Activated naive CD4-positive, alpha-beta T cell treated with anti-CD3 and anti-CD28 coated beads, Interleukin-2, amount 50 U/mL, for 72 hours (primary cell): ENCODE results near the gene KAT7. TPM values are rescaled to one million over a fixed set of nuclear protein-coding genes. Genes with fewer than 3 reads are reported as not detected.
"Not testable (repeated sequence)": the region's sequence is repeated elsewhere in the genome, so short reads cannot be mapped to it uniquely, and the experiment has no call there.

Experiments used
- ATAC-seq, 2 donors: fragments of 150-1000 bp; cut with Tn5 transposase; 2 replicates each; pipeline ENCODE4 v1.10.0; 2021; ENCODE audit warnings: mild to moderate bottlenecking in 2 of 2, moderate library complexity in 2 of 2
- DNase-seq, 2 donors: peaks; one replicate each; pipeline ENCODE4 v3.0.0; 2021 to 2022; ENCODE audit warnings: low spot score in 2 of 2
- H3K27ac Mint-ChIP-seq, 2 donors: one replicate each; pipeline ENCODE4 v1.8.0; 2022; ENCODE audit warnings: mild to moderate bottlenecking in 2 of 2, mixed read lengths in 2 of 2
- H3K36me3 Mint-ChIP-seq, 2 donors: one replicate each; pipeline ENCODE4 v1.8.0; 2022; ENCODE audit warnings: mixed read lengths in 2 of 2
- H3K9me3 Mint-ChIP-seq, 2 donors: one replicate each; pipeline ENCODE4 v1.8.0; 2022; ENCODE audit warnings: mixed read lengths in 2 of 2
- total RNA-seq, 2 donors: library from RNA; stranded (reverse); gene quantifications; one replicate each; pipeline ENCODE4 v1.2.3, GENCODE V29; 2022

The KAT7 gene
- total RNA-seq, 2 donors from 2014 or later, result 75.4 to 119 TPM

DNA sequence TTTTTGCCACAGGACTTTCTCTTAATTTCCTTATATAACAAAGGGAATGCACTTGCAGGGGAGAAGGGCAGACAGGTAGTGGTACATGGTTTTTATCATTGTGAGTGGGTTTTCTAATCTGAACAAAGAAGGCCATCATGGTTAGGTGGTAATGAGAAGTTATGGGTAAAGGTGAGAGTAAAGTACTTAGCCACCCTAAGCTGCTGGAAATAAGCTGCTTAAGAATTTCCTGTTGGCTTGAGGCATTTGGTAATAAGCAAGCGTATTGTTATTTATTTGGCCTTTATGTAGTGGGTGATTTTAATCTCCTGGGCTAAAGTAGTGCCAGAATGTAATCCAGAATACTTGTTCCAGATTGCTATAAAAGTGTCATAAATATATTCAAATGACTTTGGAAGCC lies 32.3 kb downstream of the KAT7 start:
- no peaks in the 10 kb centered on the region for H3K9me3 Mint-ChIP-seq
- ATAC-seq, result no peak
- peaks cover 17 to 56% of the 10 kb centered on the region in 2 donors for H3K36me3 Mint-ChIP-seq
- no peak overlapping the region for H3K27ac Mint-ChIP-seq
- no peak for DNase-seq

DNA sequence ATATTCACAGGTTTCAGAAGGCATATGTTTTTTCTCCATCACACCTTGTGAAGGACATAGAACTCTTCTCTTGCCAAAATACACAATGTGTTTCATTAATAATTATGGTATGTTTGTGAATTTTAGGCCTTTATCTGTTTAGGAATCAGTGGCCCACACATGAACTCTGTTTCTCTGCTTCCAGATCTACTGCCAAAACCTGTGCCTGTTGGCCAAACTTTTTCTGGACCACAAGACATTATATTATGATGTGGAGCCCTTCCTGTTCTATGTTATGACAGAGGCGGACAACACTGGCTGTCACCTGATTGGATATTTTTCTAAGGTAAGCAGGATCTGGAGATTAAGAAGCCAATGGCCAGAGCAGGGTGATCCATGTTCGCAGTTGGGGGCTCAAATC lies 33.0 kb downstream of the KAT7 start:
- no peak for ATAC-seq
- Mint-ChIP-seq H3K9me3 (no peaks in the 10 kb centered on the region), H3K27ac (no peak overlapping the region), H3K36me3 (peaks cover 21 to 60% of the 10 kb centered on the region in 2 donors)
- DNase-seq, result no peak

DNA sequence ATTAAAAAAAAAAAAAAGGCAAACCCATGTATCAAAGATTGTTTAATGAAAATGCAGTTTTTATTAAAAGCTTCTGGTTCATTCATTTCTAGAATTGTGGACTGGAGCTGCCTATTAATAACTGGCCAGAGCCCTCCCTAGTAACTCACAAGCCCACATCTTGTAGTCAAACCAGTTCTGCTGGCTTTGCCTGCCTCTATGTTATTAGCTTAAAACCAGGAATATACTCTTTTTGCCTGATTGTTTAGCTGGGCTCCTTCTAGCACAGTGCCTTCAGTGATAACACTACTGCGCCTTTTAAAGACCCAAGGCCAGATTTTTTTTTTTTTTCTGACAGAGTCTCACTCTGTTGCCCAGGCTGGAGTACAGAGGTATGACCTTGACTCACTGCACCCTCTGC lies 33.4 kb downstream of the KAT7 start:
- DNase-seq, result no peak
- H3K27ac Mint-ChIP-seq, result no peak overlapping the region
- no peaks in the 10 kb centered on the region for H3K9me3 Mint-ChIP-seq
- no peak for ATAC-seq
- H3K36me3 Mint-ChIP-seq, result peaks cover 21 to 57% of the 10 kb centered on the region in 2 donors

DNA sequence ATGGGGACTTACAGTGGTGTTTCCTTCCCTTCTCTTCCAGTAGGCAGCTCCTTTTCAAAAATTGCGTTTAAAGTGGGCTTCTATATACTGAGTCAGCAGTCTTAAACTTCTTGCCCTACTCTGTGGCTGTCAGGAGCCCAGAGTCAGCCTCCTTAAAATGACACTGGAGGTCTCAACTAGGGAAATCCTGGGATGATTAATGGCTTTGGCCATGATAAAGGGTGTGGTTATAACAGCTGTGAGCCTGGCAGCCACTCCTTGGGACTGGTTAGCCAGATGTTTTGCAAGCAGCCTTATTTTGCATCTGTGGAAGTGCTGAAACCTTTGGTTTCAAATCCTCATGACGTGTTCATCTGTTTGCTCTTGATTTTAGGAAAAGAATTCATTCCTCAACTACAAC lies 34.3 kb downstream of the KAT7 start:
- ATAC-seq (no peak), DNase-seq (no peak)
- H3K36me3 Mint-ChIP-seq, result peaks cover 26 to 55% of the 10 kb centered on the region in 2 donors
- H3K27ac Mint-ChIP-seq, result no peak overlapping the region
- no peaks in the 10 kb centered on the region for H3K9me3 Mint-ChIP-seq

DNA sequence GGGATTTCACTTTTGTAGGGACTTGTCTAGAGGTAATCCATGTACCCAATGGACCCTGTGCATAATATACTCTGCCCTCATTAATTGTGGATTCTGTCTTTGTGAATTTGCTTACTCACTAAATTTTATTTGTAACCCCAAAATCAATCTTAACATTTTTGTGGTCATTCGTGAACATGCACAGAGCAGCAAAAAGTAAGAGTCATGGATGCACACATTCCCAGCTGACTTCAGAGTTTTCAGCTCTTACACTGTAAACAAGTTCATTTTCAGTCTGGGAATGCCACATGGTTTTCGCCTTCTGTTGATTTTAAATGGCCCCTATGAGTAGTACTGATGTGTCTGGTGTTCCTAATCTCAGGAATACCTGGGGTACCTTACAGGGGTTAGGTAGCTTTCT lies 35.1 kb downstream of the KAT7 start:
- ATAC-seq, result no peak
- DNase-seq, result no peak
- H3K27ac Mint-ChIP-seq, result no peak overlapping the region
- H3K36me3 Mint-ChIP-seq, result peaks cover 30 to 56% of the 10 kb centered on the region in 2 donors
- no peaks in the 10 kb centered on the region for H3K9me3 Mint-ChIP-seq

DNA sequence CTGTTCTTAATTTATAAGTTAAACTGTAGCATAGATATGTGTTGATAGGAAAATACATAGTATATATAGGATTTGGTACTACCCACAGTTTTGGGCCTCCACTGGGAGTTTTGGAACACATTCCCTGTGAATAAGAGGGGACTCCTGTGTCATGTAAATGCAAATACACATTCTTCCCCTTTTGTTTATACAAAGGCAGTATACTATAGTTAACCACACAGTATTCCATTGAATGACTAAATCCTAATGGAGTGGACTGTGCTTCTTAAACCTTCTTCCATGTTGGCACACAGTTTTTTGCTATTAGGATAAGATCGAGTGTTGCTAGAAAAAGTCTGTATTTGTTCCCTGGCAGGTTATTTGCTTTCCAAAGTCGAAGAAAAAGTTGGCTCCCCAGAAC lies 37.2 kb downstream of the KAT7 start:
- ATAC-seq, result no peak
- DNase-seq, result no peak
- no peak overlapping the region for H3K27ac Mint-ChIP-seq
- peaks cover 25 to 47% of the 10 kb centered on the region in 2 donors for H3K36me3 Mint-ChIP-seq
- no peaks in the 10 kb centered on the region for H3K9me3 Mint-ChIP-seq

DNA sequence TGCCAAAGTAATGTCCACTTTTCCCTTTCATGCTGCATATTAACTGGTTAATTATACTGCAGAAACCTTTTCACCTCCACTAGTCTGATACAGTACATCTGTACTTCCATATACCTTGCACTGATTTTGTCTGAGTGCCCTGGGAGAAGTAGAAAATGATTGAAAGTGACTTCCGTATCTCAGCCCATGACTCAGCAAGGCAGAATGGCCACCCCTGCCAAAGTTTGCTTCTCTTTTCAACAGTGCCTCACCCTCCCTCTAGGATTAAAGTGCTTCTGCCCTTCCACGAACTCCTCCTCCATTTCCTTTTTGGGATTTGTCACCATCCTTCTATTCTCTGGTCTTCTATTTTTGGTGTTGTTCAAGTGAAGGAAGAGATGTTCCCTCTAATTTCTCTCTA lies 39.8 kb downstream of the KAT7 start:
- peaks cover 17 to 34% of the 10 kb centered on the region in 2 donors for H3K36me3 Mint-ChIP-seq
- ATAC-seq, DNase-seq, H3K9me3 Mint-ChIP-seq: not testable (repeated sequence)
- peak overlapping the region; percentile 20 to 23 for H3K27ac Mint-ChIP-seq

DNA sequence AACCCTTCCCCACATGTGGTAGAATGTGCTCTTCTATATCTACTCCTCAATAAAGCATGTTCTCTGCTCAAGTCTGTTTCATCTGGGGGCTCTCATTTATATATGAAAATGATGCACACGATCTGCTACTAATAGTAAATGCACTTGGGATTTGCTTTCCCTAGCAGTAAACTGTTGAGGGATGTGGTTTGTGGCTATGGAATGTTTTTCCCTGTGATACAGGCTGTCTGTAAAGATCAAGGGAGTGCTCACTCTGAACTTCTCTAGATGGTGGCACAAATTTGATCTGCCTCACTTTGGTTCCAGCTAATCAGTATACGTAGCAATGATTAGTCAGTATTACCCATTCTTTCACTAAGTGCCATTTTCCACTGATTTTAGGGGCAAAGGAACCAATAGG lies 40.5 kb downstream of the KAT7 start:
- no peak overlapping the region for H3K27ac Mint-ChIP-seq

DNA sequence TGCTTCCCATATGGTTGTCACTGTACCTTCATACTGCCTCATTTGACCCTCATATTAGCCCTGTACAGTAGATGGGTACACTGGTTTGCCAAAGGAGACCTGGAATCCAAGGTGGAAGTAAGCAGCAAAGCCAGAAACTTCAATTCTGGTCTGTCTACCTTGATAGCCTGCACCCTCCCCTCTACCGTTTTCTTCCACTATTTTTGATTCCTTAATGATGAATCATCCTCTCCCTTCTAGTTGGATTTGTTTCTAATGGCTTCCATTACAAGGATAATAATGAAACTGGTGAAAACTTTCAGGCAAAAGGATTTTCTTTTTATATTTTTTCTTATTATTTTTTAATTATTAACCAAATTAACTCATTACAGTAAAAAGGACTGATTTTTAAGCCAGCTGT lies 42.1 kb downstream of the KAT7 start:
- DNase-seq (no peak), ATAC-seq (no peak)
- H3K9me3 Mint-ChIP-seq, result no peaks in the 10 kb centered on the region
- H3K36me3 Mint-ChIP-seq, result peaks cover 14 to 33% of the 10 kb centered on the region in 2 donors
- no peak overlapping the region for H3K27ac Mint-ChIP-seq

More for the DNA sequence above, 40.5 kb downstream of the KAT7 start:
- DNase-seq (no peak), ATAC-seq (no peak)
- peaks cover 14 to 35% of the 10 kb centered on the region in 2 donors for H3K36me3 Mint-ChIP-seq
- no peaks in the 10 kb centered on the region for H3K9me3 Mint-ChIP-seq

DNA sequence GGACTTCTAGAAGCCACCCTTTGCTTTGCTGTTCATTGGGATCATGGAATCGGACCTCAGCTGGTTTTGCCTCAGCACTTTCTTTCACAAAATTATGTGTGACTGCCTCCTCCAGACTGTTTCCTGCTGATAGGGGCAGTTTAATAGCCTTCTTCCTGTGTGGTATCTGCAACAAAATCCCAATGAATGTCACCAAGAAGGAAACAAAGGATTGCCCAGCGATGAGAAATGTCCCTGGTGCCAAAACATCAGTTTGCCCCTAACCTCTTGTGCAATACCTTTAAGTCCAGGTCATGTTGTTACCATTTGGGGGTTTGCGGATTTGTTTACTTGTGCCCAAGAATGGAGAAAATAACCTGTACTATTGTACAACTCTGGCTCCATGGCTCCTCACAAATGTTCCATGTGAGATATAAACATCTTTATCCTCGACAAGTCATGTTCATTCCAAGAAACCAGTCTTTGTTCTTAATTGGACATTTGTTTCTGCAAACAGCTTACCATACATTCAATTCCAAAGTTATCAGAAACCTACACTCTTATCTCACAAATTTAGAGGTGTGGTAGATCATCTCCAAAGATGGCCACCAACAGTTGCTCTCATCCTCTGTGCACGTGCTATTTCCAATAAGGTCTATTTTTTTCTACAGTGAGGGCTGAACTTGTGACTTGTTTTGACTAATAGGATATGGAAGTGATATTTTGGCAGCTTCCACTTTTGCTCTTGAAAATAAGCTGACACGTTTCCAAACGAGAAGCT lies 44.5 kb downstream of the KAT7 start:
- DNase-seq, result no peak
- H3K9me3 Mint-ChIP-seq, result no peaks in the 10 kb centered on the region
- no peak for ATAC-seq
- H3K27ac Mint-ChIP-seq, result no peak overlapping the region
- H3K36me3 Mint-ChIP-seq, result peaks cover 2 to 26% of the 10 kb centered on the region in 2 donors

DNA sequence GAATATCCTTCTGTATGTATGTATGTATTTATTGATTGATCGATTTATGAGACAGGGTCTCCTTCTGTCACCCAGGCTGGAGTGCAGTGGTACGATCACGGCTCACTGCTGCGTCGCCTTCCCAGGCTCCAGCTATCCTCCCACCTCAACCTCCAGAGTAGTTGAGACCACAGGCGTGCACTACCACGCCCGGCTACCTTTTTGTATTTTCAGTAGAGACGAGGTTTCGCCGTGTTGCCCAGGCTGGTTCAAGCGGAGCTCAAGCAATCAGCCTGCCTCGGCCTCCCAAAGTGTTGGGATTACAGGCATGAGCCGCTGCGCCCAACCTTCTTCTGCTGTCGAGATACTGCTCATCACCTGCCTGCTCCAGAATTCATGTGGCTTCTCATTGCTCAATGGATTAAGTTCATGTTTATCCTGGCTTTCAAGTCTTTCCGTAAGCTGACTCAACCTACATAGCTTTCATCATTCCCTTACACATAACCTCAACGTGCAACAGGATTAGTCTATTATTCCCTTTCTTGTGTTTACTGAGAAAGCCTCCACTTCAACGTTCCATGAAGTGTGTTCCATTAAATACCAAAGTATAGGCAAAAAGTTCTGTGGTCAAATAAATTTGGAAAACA lies 45.8 kb downstream of the KAT7 start:
- DNase-seq (no peak), ATAC-seq (no peak)
- Mint-ChIP-seq H3K27ac (no peak overlapping the region), H3K9me3 (no peaks in the 10 kb centered on the region), H3K36me3 (peaks cover 0 to 17% of the 10 kb centered on the region in 2 donors)

DNA sequence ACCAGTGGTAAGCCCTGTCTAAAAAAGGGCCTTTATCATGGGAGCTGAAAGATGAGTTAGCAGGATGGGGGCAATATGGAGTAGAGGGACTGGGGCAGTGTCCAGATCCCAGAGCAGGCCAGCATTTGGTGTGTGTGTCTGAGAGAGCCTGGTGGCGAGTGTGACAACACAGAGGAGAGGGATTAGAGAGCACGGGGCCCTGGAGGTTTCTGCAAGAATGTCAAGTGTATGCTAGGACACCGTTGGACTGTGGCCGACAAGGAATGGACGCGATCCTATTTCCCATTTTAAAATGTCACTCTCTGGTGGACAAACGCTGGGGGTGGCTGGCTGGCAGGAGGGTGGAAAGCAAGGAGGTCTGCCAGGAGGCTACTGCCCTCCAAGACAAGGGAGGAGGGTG lies 47.0 kb downstream of the KAT7 start:
- H3K27ac Mint-ChIP-seq, result peak overlapping the region; percentile 2 to 27
- DNase-seq (no peak), ATAC-seq (no peak)
- H3K36me3 Mint-ChIP-seq, result peaks cover 0 to 17% of the 10 kb centered on the region in 2 donors
- H3K9me3 Mint-ChIP-seq, result no peaks in the 10 kb centered on the region

DNA sequence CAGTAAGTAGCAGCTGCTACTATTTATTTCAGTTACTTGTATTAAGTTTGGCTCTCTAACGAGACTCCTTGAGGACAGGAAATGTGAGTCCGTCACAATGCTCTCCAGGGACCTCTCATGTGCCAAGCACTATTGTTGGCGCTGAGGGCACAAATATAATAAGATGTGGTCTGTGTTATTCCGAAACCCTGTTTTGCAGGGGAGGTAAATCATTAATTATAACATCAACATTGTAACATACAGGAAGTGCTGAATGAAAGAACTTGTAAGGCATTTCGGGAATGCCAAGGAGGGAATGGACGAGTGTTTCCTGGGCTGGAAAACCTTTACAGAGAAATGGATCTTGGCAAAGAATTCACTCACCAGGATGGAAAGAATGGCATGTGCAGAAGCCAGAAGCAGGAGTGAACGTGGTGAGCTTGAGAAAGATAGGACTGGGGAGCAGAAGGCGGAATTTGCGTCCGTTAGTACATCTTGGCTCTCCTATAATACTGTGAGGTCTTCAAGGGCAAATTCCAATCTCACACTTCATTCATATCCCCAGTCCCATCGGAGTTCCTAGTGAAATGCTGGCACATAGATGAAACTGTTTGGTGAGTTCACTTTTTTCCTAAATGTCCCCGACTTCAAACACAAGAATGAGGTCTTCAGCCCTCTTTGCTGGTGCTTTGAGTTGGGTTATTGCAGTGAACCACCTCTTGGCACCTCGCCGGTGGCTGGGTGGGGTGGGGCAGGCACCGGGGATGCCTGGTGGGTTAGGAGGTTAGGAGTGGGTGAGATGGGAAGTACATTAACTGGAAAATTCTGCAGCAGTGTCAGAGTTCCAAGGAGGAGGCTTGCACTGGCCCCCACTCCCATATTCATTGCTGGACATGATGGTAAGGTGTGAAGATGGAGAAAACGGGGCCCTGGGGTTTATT lies 47.9 kb downstream of the KAT7 start:
- Mint-ChIP-seq H3K9me3 (no peaks in the 10 kb centered on the region), H3K36me3 (peaks cover 0 to 17% of the 10 kb centered on the region in 2 donors), H3K27ac (peak overlapping the region; percentile 2 to 37)
- DNase-seq, result no peak
- ATAC-seq, result no peak

DNA sequence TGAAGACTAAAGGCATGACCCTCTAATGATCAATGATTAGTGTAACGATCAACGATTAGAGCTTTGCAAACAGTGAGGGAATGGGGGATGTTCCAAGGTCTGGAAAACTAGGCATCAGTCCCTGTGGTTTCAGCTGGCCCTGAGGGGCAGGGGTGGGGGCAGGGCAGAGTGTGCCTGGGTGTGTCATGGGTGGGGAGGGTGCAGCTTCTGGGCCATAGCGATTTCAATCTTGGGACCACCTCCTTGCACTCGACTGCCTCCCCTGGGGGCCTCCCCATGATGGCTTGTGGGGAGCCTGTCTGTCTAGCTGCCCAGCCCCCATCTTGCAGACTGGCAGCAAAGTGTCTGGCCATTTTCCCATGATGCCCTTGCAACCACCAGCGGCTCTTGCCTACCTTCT lies 51.0 kb downstream of the KAT7 start:
- Mint-ChIP-seq H3K27ac (peak overlapping the region; percentile 3 to 63), H3K36me3 (peaks cover 0 to 8% of the 10 kb centered on the region in 2 donors), H3K9me3 (no peaks in the 10 kb centered on the region)
- no peak for ATAC-seq
- DNase-seq, result no peak

DNA sequence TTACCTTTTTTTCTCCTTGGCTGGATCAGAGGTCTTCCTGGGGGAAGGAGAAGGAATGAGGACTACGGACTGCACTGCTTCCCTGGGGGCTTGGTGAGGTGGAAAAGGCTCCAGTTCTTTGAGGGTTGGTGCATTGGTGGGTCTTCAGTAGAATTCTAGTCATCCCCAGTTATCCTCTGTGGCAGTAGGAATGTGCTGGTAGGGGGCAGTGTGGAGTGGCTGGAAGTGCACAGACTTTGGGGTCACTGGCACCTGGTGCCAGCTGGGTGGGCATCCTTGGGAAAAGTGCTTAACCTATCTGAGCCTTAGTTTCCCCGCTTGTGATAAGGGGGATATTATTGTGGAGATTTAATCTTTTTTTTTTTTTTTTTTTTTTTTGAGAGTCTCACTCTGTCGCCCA lies 53.1 kb downstream of the KAT7 start:
- ATAC-seq (no peak), DNase-seq (no peak)
- Mint-ChIP-seq H3K36me3 (peaks cover 0 to 2% of the 10 kb centered on the region in 2 donors), H3K9me3 (no peaks in the 10 kb centered on the region), H3K27ac (no peak overlapping the region)

DNA sequence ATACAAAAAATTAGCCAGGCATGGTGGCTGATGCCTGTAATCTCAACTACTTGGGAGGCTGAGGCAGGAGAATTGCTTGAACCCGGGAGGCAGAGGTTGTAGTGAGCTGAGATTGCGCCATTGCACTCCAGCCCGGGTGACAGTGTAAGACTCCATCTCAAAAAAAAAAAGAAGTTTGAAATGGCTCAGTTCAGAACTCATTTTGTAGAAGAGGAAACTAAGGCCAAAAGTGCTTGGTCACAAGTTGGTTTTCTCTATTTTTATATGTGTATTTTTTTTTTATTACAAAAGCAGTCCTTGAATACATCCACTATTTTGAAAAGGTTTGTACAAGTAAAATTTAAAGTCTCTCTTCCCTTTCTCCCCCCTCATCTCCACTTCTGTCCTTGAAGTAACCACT lies 53.9 kb downstream of the KAT7 start:
- H3K9me3 Mint-ChIP-seq, result no peaks in the 10 kb centered on the region
- no peak for ATAC-seq
- H3K27ac Mint-ChIP-seq, result no peak overlapping the region
- DNase-seq, result no peak
- no peaks in the 10 kb centered on the region for H3K36me3 Mint-ChIP-seq

DNA sequence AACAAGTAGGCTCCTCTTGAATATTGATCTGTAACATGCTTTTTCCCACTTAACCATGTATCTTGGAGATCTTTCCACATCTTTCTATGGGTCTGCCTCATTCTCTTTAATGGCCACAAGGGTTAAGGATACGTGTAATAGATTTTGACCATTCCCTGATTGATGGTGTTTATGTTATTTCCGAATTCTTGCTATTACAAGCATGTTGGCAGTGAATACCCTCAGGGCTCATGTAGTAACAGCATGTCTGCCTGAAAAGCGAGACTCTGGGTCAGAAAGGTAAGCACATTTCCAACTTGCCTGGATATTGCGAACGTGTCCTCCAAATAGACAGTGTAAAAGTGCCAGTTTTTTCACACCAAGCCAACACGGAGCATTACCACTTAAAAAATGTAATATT lies 54.4 kb downstream of the KAT7 start:
- Mint-ChIP-seq H3K36me3 (no peaks in the 10 kb centered on the region), H3K27ac (no peak overlapping the region), H3K9me3 (no peaks in the 10 kb centered on the region)
- no peak for DNase-seq
- ATAC-seq, result no peak
